Heart right ventricle (tissue), 16 donors: ENCODE results near the gene ALPK3. TPM values are rescaled to one million over a fixed set of nuclear protein-coding genes. Genes with fewer than 3 reads are reported as not detected.

Source experiments
- ATAC-seq, 8 donors: fragments of 200-7000 bp; cut with Tn5 transposase; one replicate each; pipeline ENCODE4 v1.9.1; 2020; ENCODE audit warnings: mild to moderate bottlenecking in 8 of 8, moderate library complexity in 8 of 8, moderate number of reproducible peaks in 1 of 8
- DNase-seq, 2 donors: peaks; one replicate each; pipeline ENCODE4 v3.0.0-alpha.2; 2020
- H3K27ac ChIP-seq, 10 donors: fragments of 200-600 bp; sonication (generic) in 2 of 10; one replicate each; pipeline versions ENCODE4 v1.5.0 to v1.8.0; 2020 to 2022; ENCODE audit warnings: mild to moderate bottlenecking in 3 of 10
- H3K27me3 ChIP-seq, 7 donors: fragments of 200-600 bp; one replicate each; pipeline ENCODE4 v1.8.0; 2021 to 2022; ENCODE audit warnings: mild to moderate bottlenecking in 2 of 7
- H3K36me3 ChIP-seq, 9 donors: fragments of 200-600 bp; sonication (generic) in 1 of 9; one replicate each; pipeline versions ENCODE4 v1.5.0 to v1.8.0; 2020 to 2022; ENCODE audit warnings: mild to moderate bottlenecking in 2 of 9
- H3K4me1 ChIP-seq, 9 donors: fragments of 200-600 bp; sonication (generic) in 1 of 9; one replicate each; pipeline versions ENCODE4 v1.5.0 to v1.8.0; 2020 to 2022; ENCODE audit warnings: mild to moderate bottlenecking in 4 of 9
- H3K4me3 ChIP-seq, 10 donors: fragments of 200-600 bp; sonication (generic) in 2 of 10; one replicate each; pipeline versions ENCODE4 v1.5.0 to v1.8.0; 2020 to 2022; ENCODE audit warnings: mild to moderate bottlenecking in 7 of 10, moderate library complexity in 2 of 10
- H3K9me3 ChIP-seq, 11 donors: fragments of 200-600 bp in 10 of 11; sonication (generic) in 2 of 11; one replicate each; pipeline versions ENCODE4 v1.5.0 to v1.8.0; 2013 to 2022; ENCODE audit warnings: mild to moderate bottlenecking in 2 of 11, control low read depth in 1 of 11, moderate library complexity in 1 of 11
- CTCF ChIP-seq, 9 donors: fragments of 200-600 bp; sonication (generic) in 2 of 9; IDR thresholded peaks; one replicate each; pipeline versions ENCODE4 v1.5.0 to v1.8.0; 2021 to 2022; ENCODE audit warnings: antibody characterized with exemption in 9 of 9, mild to moderate bottlenecking in 5 of 9, moderate library complexity in 1 of 9
- WGBS, 2 donors: extraction: QIAGEN DNeasy Blood & Tissue Kit; methylation state at CpG; one replicate each; pipeline ENCODE4 v1.1.7; 2013; ENCODE audit warnings: inconsistent platforms in 1 of 2; 5-methylcytosine and 5-hydroxymethylcytosine counted together
- intact Hi-C, 10 donors: fragments of 100-400 bp; cut with DNase I; formaldehyde crosslinking; loops; one replicate each; pipeline versions ENCODE4 v1.11.1 to v1.14.2; 2022
- polyA plus RNA-seq, 2 donors: library from polyadenylated mRNA; stranded (reverse); fragments of 200-250 nt; gene quantifications; one replicate each; pipeline ENCODE4 v1.2.3, GENCODE V29; 2013
- total RNA-seq, 10 donors: library from RNA; stranded (reverse); fragmentation: NEBNext Ultra II Directional in 3 of 10; extraction: Animal tissue kit (Norgen Biotek cat#: 25700) in 3 of 10; gene quantifications; one replicate each; pipeline versions ENCODE4 v1.2.1 to v1.2.4, GENCODE V29; 2021 to 2023
- donor health status: Arrhythmogenic right ventricular cardiomyopathy.
- donor health status: ischemic (EF 13 %, LVEDD 7.1; RV severe dilation, severe dysfunction).
- donor health status: healthy with polysubstance abuse.
- donor health status: DM: no; HTN: yes; CAD: no.
- donor health status: DM: no; HTN: no; CAD: no.
- donor health status: ischemic (EF 25% LVEDD 6.9; RV normal size, moderate dysfunction).
- donor health status: ischemic (EF 25% LVEDD 5.7; RV mildly dilated, moderate dysfunction).
- donor health status: healthy.
- donor health status: DM: yes; HTN: yes; CAD: no.
- donor health status: Ischemic cardiomyopathy.
- donor health status: ischemic (EF 35%, LVEDD 5.7; RV mildly dilated, moderate dysfunction).
- donor health status: nonischemic (EF 11% LVEDD 7.7; RV severe dilation, severe dysfunction).
- donor health status: DM: yes; HTN: yes; CAD: no.
- donor health status: PGD.
- donor health status: ischemic (EF 29% LVEDD 5.4; RV normal size, mild dysfunction).
- donor health status: nonischemic (EF 23%, LVEDD 6.1; RV moderate dilation, normal function).

Gene ALPK3
- total and polyA plus RNA-seq, 12 donors, result 35.1 to 268 (median 162) TPM

- H3K36me3 ChIP-seq, result peaks cover 0 to 37% (median 21%) of the 10 kb centered on the region in 9 donors
- H3K4me1 ChIP-seq, result peaks cover 0 to 17% (median 3%) of the 10 kb centered on the region in 9 donors
- ATAC-seq (peak in 6 of 8 donors; percentile 15 to 36 (median 18)), DNase-seq (no peak)
- H3K27ac ChIP-seq, result peak overlapping the region in 1 of 10 donors; percentile 31
- WGBS, 2 donors, result 79 to 84% methylated on average over 17 of the region's 17 CpGs
- H3K9me3 ChIP-seq, result no peaks in the 10 kb centered on the region
- intact Hi-C loops, result loop anchor here in 1 of 10 donors (2.0 kb wide), 1 partner anchor 55 kb away; no protein-coding TSS in a partner anchor
- H3K4me3 ChIP-seq, result no peak overlapping the region
- TF ChIP-seq CTCF (IDR thresholded peaks at IDR 0.05), result no peak
- H3K27me3 ChIP-seq, result no peaks in the 10 kb centered on the region
Measured at GRCh38 chr15:84872009-84872910, 55.1 kb downstream of the ALPK3 start.

GRCh38 chr15:84873997-84874396 lies 56.8 kb downstream of the ALPK3 start:
- intact Hi-C loops, result loop anchor here in 1 of 10 donors (2.0 kb wide), 1 partner anchor 53 kb away; no protein-coding TSS in a partner anchor
- WGBS, 2 donors, result 53 to 65% methylated on average over 7 of the region's 7 CpGs
- H3K4me1 ChIP-seq, result peaks cover 0 to 17% (median 3%) of the 10 kb centered on the region in 9 donors
- H3K36me3 ChIP-seq, result peaks cover 0 to 19% (median 7%) of the 10 kb centered on the region in 9 donors
- no peak for TF ChIP-seq CTCF (IDR thresholded peaks at IDR 0.05)
- no peak overlapping the region for H3K4me3 ChIP-seq
- DNase-seq (no peak), ATAC-seq (no peak)
- no peaks in the 10 kb centered on the region for H3K9me3 ChIP-seq
- H3K27ac ChIP-seq, result peak overlapping the region in 1 of 10 donors; percentile 12
- H3K27me3 ChIP-seq, result no peaks in the 10 kb centered on the region

- Histone ChIP-seq H3K27ac (no peak overlapping the region), H3K4me1 (peaks cover 0 to 18% (median 3%) of the 10 kb centered on the region in 9 donors)
- intact Hi-C loops, result no loop called here
Measured at GRCh38 chr15:84874981-84875699, 58.0 kb downstream of the ALPK3 start.

More at GRCh38 chr15:84874981-84875699, 58.0 kb downstream of the ALPK3 start:
- Histone ChIP-seq H3K27me3 (no peaks in the 10 kb centered on the region), H3K4me3 (no peak overlapping the region), H3K9me3 (no peaks in the 10 kb centered on the region), H3K36me3 (peaks cover 0 to 12% (median 0%) of the 10 kb centered on the region in 9 donors)
- WGBS, 2 donors, result 81 to 83% methylated on average over 5 of the region's 5 CpGs
- ATAC-seq (no peak), DNase-seq (no peak)
- no peak for TF ChIP-seq CTCF (IDR thresholded peaks at IDR 0.05)
